Body of pancreas (tissue), 4 donors: ENCODE results near the gene FKBP9. TPM values are rescaled to one million over a fixed set of nuclear protein-coding genes. Genes with fewer than 3 reads are reported as not detected.

Source experiments
- ATAC-seq: fragments of 150-250 bp; one replicate; pipeline ENCODE4 v1.9.1; 2016
- DNase-seq, 4 donors: peaks; one replicate each; pipeline ENCODE4 v3.0.0-alpha.2; 2019
- H3K27ac ChIP-seq, 4 donors: fragments of 200-600 bp; sonication (generic); 1 replicate in 3 of 4; 2 replicates in 1 of 4; pipeline versions ENCODE4 v1.5.1 to v1.6.1; 2016 to 2019; ENCODE audit warnings: mild to moderate bottlenecking in 1 of 4, mixed read lengths in 1 of 4, moderate library complexity in 1 of 4
- H3K27me3 ChIP-seq, 2 donors: fragments of 200-600 bp; sonication (generic); one replicate each; pipeline ENCODE4 v1.6.0; 2016; ENCODE audit warnings: mild to moderate bottlenecking in 1 of 2
- H3K36me3 ChIP-seq, 2 donors: fragments of 200-600 bp; sonication (generic); replicated peaks in 1 of 2; 2 replicates each; pipeline ENCODE4 v1.5.1; 2016; ENCODE audit warnings: low read depth in 2 of 2; ENCODE audit not compliant: insufficient read depth in 1 of 2
- H3K4me1 ChIP-seq: fragments of 200-600 bp; sonication (generic); one replicate; pipeline ENCODE4 v1.6.0; 2016
- H3K4me3 ChIP-seq, 2 donors: fragments of 200-600 bp; sonication (generic); 1 replicate in 1 of 2; 2 replicates in 1 of 2; pipeline ENCODE4 v1.5.1; 2016 to 2019
- H3K9me3 ChIP-seq, 3 donors: fragments of 200-600 bp; sonication (generic); 1 replicate in 2 of 3; 2 replicates in 1 of 3; pipeline ENCODE4 v1.5.1; 2016
- POLR2A ChIP-seq, 3 donors: fragments of 450-650 bp; IDR thresholded peaks; one replicate each; pipeline ENCODE4 v1.6.1; 2016; ENCODE audit warnings: antibody characterized with exemption in 3 of 3, mild to moderate bottlenecking in 2 of 3
- WGBS, 2 donors: methylation state at CpG; one replicate each; pipeline ENCODE4 v1.1.5; 2017; 5-methylcytosine and 5-hydroxymethylcytosine counted together
- intact Hi-C: fragments of 100-400 bp; cut with DNase I; formaldehyde crosslinking; loops from one replicate; pipeline ENCODE4 v1.15.1; 2023
- total RNA-seq, 2 donors: library from RNA; depleted of rRNA; stranded (reverse); fragments of >200 nt; gene quantifications; one replicate each; pipeline ENCODE4 v1.1.0, GENCODE V29; 2016
- TF ChIP-seq, protein P1 (sequence below), 7 experiments: fragments of 450-650 bp in 4 of 7; fragments of 200-600 bp in 3 of 7; sonication (generic) in 3 of 7; IDR thresholded peaks; one replicate each; pipeline ENCODE4 v1.5.1; 2016 to 2019; ENCODE audit warnings: antibody characterized with exemption in 7 of 7

FKBP9 gene
- total RNA-seq: 100 to 1,000 TPM in 1 of 2 donors, 10 to 100 TPM in 1; 70.8 to 253 TPM

GRCh38 chr7:32957326-32958045 is at the start of gene FKBP9:
TSS of gene FKBP9 (plus strand) at chr7:32957440. CDS start at chr7:32957574, 134 bp downstream.
- Histone ChIP-seq H3K36me3 (no peaks in the 10 kb centered on the region), H3K4me1 (peaks cover 22% of the 10 kb centered on the region), H3K4me3 (peak within 1 kb of the TSS; percentile 49 to 69), H3K27me3 (no peaks in the 10 kb centered on the region), H3K9me3 (no peaks in the 10 kb centered on the region), H3K27ac (peak within 1 kb of the TSS; percentile 74 to 89 (median 79))
- 0% methylated on average over 21 to 75 of the region's 91 CpGs for WGBS, 2 donors
- intact Hi-C loops: no loop called here
- TF ChIP-seq, protein P1, sequence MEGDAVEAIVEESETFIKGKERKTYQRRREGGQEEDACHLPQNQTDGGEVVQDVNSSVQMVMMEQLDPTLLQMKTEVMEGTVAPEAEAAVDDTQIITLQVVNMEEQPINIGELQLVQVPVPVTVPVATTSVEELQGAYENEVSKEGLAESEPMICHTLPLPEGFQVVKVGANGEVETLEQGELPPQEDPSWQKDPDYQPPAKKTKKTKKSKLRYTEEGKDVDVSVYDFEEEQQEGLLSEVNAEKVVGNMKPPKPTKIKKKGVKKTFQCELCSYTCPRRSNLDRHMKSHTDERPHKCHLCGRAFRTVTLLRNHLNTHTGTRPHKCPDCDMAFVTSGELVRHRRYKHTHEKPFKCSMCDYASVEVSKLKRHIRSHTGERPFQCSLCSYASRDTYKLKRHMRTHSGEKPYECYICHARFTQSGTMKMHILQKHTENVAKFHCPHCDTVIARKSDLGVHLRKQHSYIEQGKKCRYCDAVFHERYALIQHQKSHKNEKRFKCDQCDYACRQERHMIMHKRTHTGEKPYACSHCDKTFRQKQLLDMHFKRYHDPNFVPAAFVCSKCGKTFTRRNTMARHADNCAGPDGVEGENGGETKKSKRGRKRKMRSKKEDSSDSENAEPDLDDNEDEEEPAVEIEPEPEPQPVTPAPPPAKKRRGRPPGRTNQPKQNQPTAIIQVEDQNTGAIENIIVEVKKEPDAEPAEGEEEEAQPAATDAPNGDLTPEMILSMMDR (IDR thresholded peaks at IDR 0.05): no peak
- TF ChIP-seq POLR2A (IDR thresholded peaks at IDR 0.05): peak; percentile 56 to 67 (median 62)
- ATAC-seq (peak; percentile 95), DNase-seq (peak; percentile 73 to 94 (median 82))

DNA sequence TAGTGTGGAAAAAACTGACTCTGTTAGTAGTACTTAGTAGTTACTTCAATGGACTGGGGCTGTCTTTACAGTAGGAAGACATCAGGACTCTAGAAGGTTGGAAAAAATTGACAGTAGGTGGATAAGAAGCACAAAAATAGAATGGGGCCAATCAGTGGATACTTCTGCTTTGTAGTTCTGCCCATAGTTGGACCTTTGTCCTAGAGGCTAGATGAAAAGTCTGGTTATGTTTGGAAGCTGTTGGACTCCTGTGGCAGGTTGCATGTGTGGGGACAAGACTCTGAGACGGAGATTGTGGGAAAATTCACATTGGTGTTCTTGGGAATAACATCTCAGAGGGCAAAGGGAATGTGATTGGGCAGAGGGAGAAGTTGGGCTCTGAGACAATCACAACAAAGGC is 47.0 kb upstream of the FKBP9 start:
- no peak for DNase-seq
- H3K27me3 ChIP-seq: no peaks in the 10 kb centered on the region
- no peaks in the 10 kb centered on the region for H3K36me3 ChIP-seq
- H3K4me1 ChIP-seq: peaks cover 4% of the 10 kb centered on the region
- H3K27ac ChIP-seq: no peak overlapping the region
- WGBS, 2 donors: 50% methylated on average over 1 of the region's 1 CpG
- intact Hi-C loops: no loop called here
- TF ChIP-seq POLR2A (IDR thresholded peaks at IDR 0.05): no peak
- TF ChIP-seq, protein P1 (IDR thresholded peaks at IDR 0.05): no peak
- no peak for ATAC-seq
- no peaks in the 10 kb centered on the region for H3K9me3 ChIP-seq
- H3K4me3 ChIP-seq: no peak overlapping the region

- intact Hi-C loops: no loop called here
- H3K4me3 ChIP-seq: no peak overlapping the region
- 100% methylated on average over 1 of the region's 1 CpG for WGBS, 2 donors
- DNase-seq (no peak), ATAC-seq (no peak)
- TF ChIP-seq, protein P1 (IDR thresholded peaks at IDR 0.05): peak in 1 of 7 experiments; percentile 7
- no peak for TF ChIP-seq POLR2A (IDR thresholded peaks at IDR 0.05)
- H3K9me3 ChIP-seq: no peaks in the 10 kb centered on the region
- no peaks in the 10 kb centered on the region for H3K4me1 ChIP-seq
- peaks cover 0 to 7% of the 10 kb centered on the region in 2 donors for H3K36me3 ChIP-seq
- no peak overlapping the region for H3K27ac ChIP-seq
- no peaks in the 10 kb centered on the region for H3K27me3 ChIP-seq
Measured at GRCh38 chr7:32914184-32914583, 43.1 kb upstream of the FKBP9 start.

- ATAC-seq (no peak), DNase-seq (no peak)
- Histone ChIP-seq H3K4me3 (no peak overlapping the region), H3K27ac (no peak overlapping the region), H3K27me3 (no peaks in the 10 kb centered on the region), H3K36me3 (peaks cover 0 to 7% of the 10 kb centered on the region in 2 donors), H3K9me3 (no peaks in the 10 kb centered on the region), H3K4me1 (no peaks in the 10 kb centered on the region)
- TF ChIP-seq, protein P1 (IDR thresholded peaks at IDR 0.05): no peak
- no peak for TF ChIP-seq POLR2A (IDR thresholded peaks at IDR 0.05)
- WGBS, 2 donors: 93 to 96% methylated on average over 5 of the region's 5 CpGs
- intact Hi-C loops: no loop called here
Measured at GRCh38 chr7:32915041-32915536, 42.2 kb upstream of the FKBP9 start.
